H1 (cell line): ENCODE measurements around the gene NEURL1. TPM values are rescaled to one million over a fixed set of nuclear protein-coding genes. Genes with fewer than 3 reads are reported as not detected.
A peak's percentile ranks its signal among the peaks of the same experiment; 100 is the strongest.

ENCODE experiments used
- CTCF ChIA-PET: fragments of 300-600 bp; sonication (Branson Sonifier 250); formaldehyde crosslinking; loops from one replicate; lab custom pipeline; 2021; ENCODE audit not compliant: partially characterized antibody; lab: Charles Lee
- POLR2A ChIA-PET: fragments of 300-600 bp; sonication (Branson Sonifier 250); formaldehyde crosslinking; loops from one replicate; lab custom pipeline; 2021; ENCODE audit warnings: inconsistent platforms; ENCODE audit not compliant: partially characterized antibody; lab: Charles Lee
- DNase-seq, 2 experiments: peaks; one replicate each; pipeline versions ENCODE4 v3.0.0 to v3.0.0-alpha.2; 2010 to 2022; ENCODE audit warnings: low spot score in 2 of 2, low read depth in 1 of 2, mixed read lengths in 1 of 2
- FAIRE-seq: peaks from 2 replicates; lab custom pipeline; 2011; peaks lifted over from hg19 to GRCh38; lab: Jason Lieb, UNC
- H2AFZ ChIP-seq: 2 replicates; pipeline ENCODE4 v1.8.1; 2012; ENCODE audit warnings: low read length, inconsistent platforms
- H2AK5ac ChIP-seq: 2 replicates; pipeline ENCODE4 v1.6.1; 2013; ENCODE audit warnings: low read depth, low read length
- H2BK120ac ChIP-seq: replicated peaks from 2 replicates; pipeline ENCODE3; 2013; ENCODE audit warnings: low read depth, low read length, inconsistent platforms
- H2BK12ac ChIP-seq: 2 replicates; pipeline ENCODE4 v1.6.1; 2013; ENCODE audit warnings: low read depth, low read length
- H2BK15ac ChIP-seq: 2 replicates; pipeline ENCODE4 v1.6.1; 2013; ENCODE audit warnings: low read length
- H2BK20ac ChIP-seq: 2 replicates; pipeline ENCODE4 v1.6.1; 2013; ENCODE audit warnings: low read length
- H2BK5ac ChIP-seq: 2 replicates; pipeline ENCODE4 v1.6.1; 2013; ENCODE audit warnings: low read depth, low read length
- H3K14ac ChIP-seq: 2 replicates; pipeline ENCODE4 v1.6.1; 2013; ENCODE audit warnings: inconsistent platforms; ENCODE audit not compliant: insufficient read length
- H3K18ac ChIP-seq: 2 replicates; pipeline ENCODE4 v1.6.1; 2013; ENCODE audit warnings: low read length; ENCODE audit errors: extremely low read depth
- H3K23ac ChIP-seq: 2 replicates; pipeline ENCODE4 v1.6.1; 2013; ENCODE audit warnings: inconsistent platforms; ENCODE audit not compliant: insufficient read length
- H3K23me2 ChIP-seq: 2 replicates; pipeline ENCODE4 v1.6.1; 2013; ENCODE audit warnings: low read depth, low read length
- H3K27ac ChIP-seq: 2 replicates; pipeline ENCODE4 v1.6.1; 2011; ENCODE audit warnings: low read depth, low read length, inconsistent platforms
- H3K27me3 ChIP-seq, 4 experiments: replicated peaks in 1 of 4; 1 replicate in 1 of 4; 2 replicates in 3 of 4; pipeline versions ENCODE4 v1.6.1 to v1.8.1; 2011 to 2013; ENCODE audit warnings: low read length in 3 of 4, mild to moderate bottlenecking in 3 of 4, inconsistent platforms in 2 of 4, mixed read lengths in 2 of 4, moderate library complexity in 1 of 4; ENCODE audit not compliant: control insufficient read depth in 3 of 4, insufficient read depth in 3 of 4; ENCODE audit errors: extremely low read depth in 1 of 4
- H3K36me3 ChIP-seq, 4 experiments: 2 replicates each; pipeline versions ENCODE4 v1.6.1 to v1.8.1; 2011 to 2013; ENCODE audit warnings: mild to moderate bottlenecking in 4 of 4, low read length in 3 of 4, moderate library complexity in 2 of 4, control low read depth in 1 of 4, inconsistent platforms in 1 of 4; ENCODE audit not compliant: insufficient read depth in 4 of 4, control insufficient read depth in 2 of 4
- H3K4ac ChIP-seq: replicated peaks from 2 replicates; pipeline ENCODE3; 2013; ENCODE audit warnings: low read length, low read depth, mixed read lengths, inconsistent platforms; ENCODE audit not compliant: insufficient read length
- H3K4me1 ChIP-seq, 4 experiments: replicated peaks in 1 of 4; 1 replicate in 1 of 4; 2 replicates in 3 of 4; pipeline versions ENCODE4 v1.6.1 to v1.8.1; 2011 to 2013; ENCODE audit warnings: low read length in 3 of 4, inconsistent platforms in 2 of 4, mixed read lengths in 1 of 4; ENCODE audit not compliant: insufficient read depth in 4 of 4, control insufficient read depth in 3 of 4
- H3K4me2 ChIP-seq, 2 experiments: 2 replicates each; pipeline versions ENCODE4 v1.6.1 to v1.8.1; 2011 to 2013; ENCODE audit warnings: low read depth in 2 of 2, low read length in 2 of 2, control low read depth in 1 of 2, inconsistent platforms in 1 of 2, mild to moderate bottlenecking in 1 of 2; ENCODE audit not compliant: insufficient read depth in 1 of 2
- H3K4me3 ChIP-seq, 4 experiments: fragments of 200-600, 300-600 bp in 1 of 4; sonication (generic), shearing (Covaris generic), sonication (Bioruptor Twin) in 1 of 4; 2 replicates each; pipeline versions ENCODE4 v1.5.1 to v1.8.1; 2011 to 2016; ENCODE audit warnings: low read length in 4 of 4, low read depth in 3 of 4, control low read depth in 2 of 4, inconsistent platforms in 2 of 4, mild to moderate bottlenecking in 2 of 4, mixed read lengths in 1 of 4, moderate library complexity in 1 of 4; ENCODE audit not compliant: insufficient read depth in 2 of 4; ENCODE audit errors: extremely low read depth in 1 of 4
- H3K56ac ChIP-seq: replicated peaks from 2 replicates; pipeline ENCODE3; 2013; ENCODE audit warnings: low read depth, mild to moderate bottlenecking, mixed read lengths, low read length, inconsistent platforms; ENCODE audit not compliant: insufficient read length
- H3K79me1 ChIP-seq: 2 replicates; pipeline ENCODE4 v1.6.1; 2013; ENCODE audit warnings: low read depth, low read length, control low read depth
- H3K79me2 ChIP-seq, 2 experiments: 2 replicates each; pipeline versions ENCODE4 v1.6.1 to v1.8.1; 2012 to 2013; ENCODE audit warnings: low read length in 2 of 2, mild to moderate bottlenecking in 2 of 2, inconsistent platforms in 1 of 2; ENCODE audit not compliant: insufficient read depth in 2 of 2, control insufficient read depth in 1 of 2
- H3K9ac ChIP-seq, 4 experiments: replicated peaks in 1 of 4; 1 replicate in 1 of 4; 2 replicates in 3 of 4; pipeline versions ENCODE4 v1.6.1 to v1.8.1; 2011 to 2013; ENCODE audit warnings: low read depth in 3 of 4, low read length in 3 of 4, control low read depth in 2 of 4, mild to moderate bottlenecking in 2 of 4, moderate library complexity in 2 of 4, inconsistent platforms in 1 of 4; ENCODE audit errors: extremely low read depth in 1 of 4
- H3K9me3 ChIP-seq, 2 experiments: 2 replicates each; pipeline versions ENCODE4 v1.6.1 to v1.8.1; 2012 to 2013; ENCODE audit warnings: mild to moderate bottlenecking in 2 of 2, moderate library complexity in 2 of 2, control low read depth in 1 of 2, inconsistent platforms in 1 of 2, low read depth in 1 of 2, low read length in 1 of 2, mixed read lengths in 1 of 2; ENCODE audit not compliant: insufficient read depth in 2 of 2
- H4K20me1 ChIP-seq, 2 experiments: replicated peaks in 1 of 2; 2 replicates each; pipeline versions ENCODE3 to v1.8.1; 2011 to 2013; ENCODE audit warnings: inconsistent platforms in 2 of 2, low read length in 2 of 2, mild to moderate bottlenecking in 1 of 2; ENCODE audit not compliant: insufficient read depth in 2 of 2, control insufficient read depth in 1 of 2
- H4K5ac ChIP-seq: 2 replicates; pipeline ENCODE4 v1.6.1; 2013; ENCODE audit warnings: low read length, low read depth, mixed read lengths, inconsistent platforms; ENCODE audit not compliant: insufficient read length
- H4K8ac ChIP-seq: 2 replicates; pipeline ENCODE4 v1.8.0; 2013; ENCODE audit warnings: mild to moderate bottlenecking, moderate library complexity, low read length, inconsistent platforms; ENCODE audit not compliant: insufficient read depth; ENCODE audit errors: extremely low read depth
- H4K91ac ChIP-seq: replicated peaks from 2 replicates; pipeline ENCODE3; 2013; ENCODE audit warnings: low read length, mixed read lengths, inconsistent platforms; ENCODE audit not compliant: insufficient read length
- CEBPB ChIP-seq: IDR thresholded peaks from 2 replicates; pipeline ENCODE4 v1.6.1; 2012; ENCODE audit warnings: low read depth, low read length
- CHD1 ChIP-seq: IDR thresholded peaks from 2 replicates; pipeline ENCODE4 v1.6.1; 2012; ENCODE audit warnings: low read depth, low read length, improper control_type of control experiment
- CHD2 ChIP-seq: IDR thresholded peaks from 2 replicates; pipeline ENCODE4 v1.6.1; 2012; ENCODE audit warnings: low read length, improper control_type of control experiment
- CREB1 ChIP-seq: IDR thresholded peaks from 2 replicates; pipeline ENCODE4 v1.6.1; 2012; ENCODE audit warnings: inconsistent platforms
- GABPA ChIP-seq: IDR thresholded peaks from 2 replicates; pipeline ENCODE4 v1.6.1; 2011; ENCODE audit warnings: mild to moderate bottlenecking, low read length, moderate library complexity, borderline replicate concordance; ENCODE audit not compliant: insufficient read depth
- MAFK ChIP-seq: IDR thresholded peaks from 2 replicates; pipeline ENCODE4 v1.6.1; 2012; ENCODE audit warnings: low read depth, mild to moderate bottlenecking, improper control_type of control experiment, low read length
- POLR2A ChIP-seq, 2 experiments: IDR thresholded peaks; 1 replicate in 1 of 2; 2 replicates in 1 of 2; pipeline ENCODE4 v1.6.1; 2011; ENCODE audit warnings: low read depth in 2 of 2, low read length in 2 of 2, mild to moderate bottlenecking in 2 of 2; ENCODE audit errors: control extremely low read depth in 1 of 2
- YY1 ChIP-seq: IDR thresholded peaks from 2 replicates; pipeline ENCODE4 v1.6.1; 2011; ENCODE audit warnings: low read depth, mild to moderate bottlenecking, low read length
- ZNF274 ChIP-seq: IDR thresholded peaks from 2 replicates; pipeline ENCODE4 v1.7.0; 2012; ENCODE audit warnings: low read length, borderline replicate concordance; ENCODE audit errors: extremely low read depth
- WGBS, 2 experiments: shearing (Covaris generic) in 1 of 2; methylation state at CpG; one replicate each; pipeline versions ENCODE4 v1.1.6 to v1.1.7; 2013 to 2015; ENCODE audit warnings: low lambda C conversion rate in 2 of 2, mixed read lengths in 2 of 2, inconsistent platforms in 1 of 2, low coverage in 1 of 2, missing lambda C conversion rate in 1 of 2; ENCODE audit not compliant: insufficient replicate concordance in 2 of 2, insufficient coverage in 1 of 2, insufficient read length in 1 of 2; ENCODE audit errors: extremely low coverage in 1 of 2, missing lambda C conversion rate in 1 of 2; 5-methylcytosine and 5-hydroxymethylcytosine counted together
- polyA plus RNA-seq, 7 experiments: library from polyadenylated mRNA; depleted of rRNA in 3 of 7; stranded (reverse) in 5 of 7; unstranded in 2 of 7; fragments of >200 nt in 5 of 7; fragments of 200-250 nt in 2 of 7; gene quantifications; 1 replicate in 5 of 7; 2 replicates in 1 of 7; 4 replicates in 1 of 7; pipeline versions ENCODE4 v1.2.1 to v1.2.3, GENCODE V29; 2011 to 2013; ENCODE audit warnings: missing spikeins in 2 of 7, mixed read lengths in 2 of 7
- total RNA-seq: library from RNA; stranded (reverse); fragmentation: NEBNext Ultra II Directional; extraction: Animal tissue kit (Norgen Biotek cat#: 25700); gene quantifications from 2 replicates; pipeline ENCODE4 v1.2.1, GENCODE V29; 2021
- TF ChIP-seq, protein P1 (sequence below): IDR thresholded peaks from 2 replicates; pipeline ENCODE4 v1.6.1; 2012; ENCODE audit warnings: inconsistent platforms

Gene NEURL1
- total and polyA plus RNA-seq, 2 of the 8 experiments (the other 6 are each of a cell fraction or from before 2014, with no cell fraction given) = 0.54 to 0.58 TPM

DNA sequence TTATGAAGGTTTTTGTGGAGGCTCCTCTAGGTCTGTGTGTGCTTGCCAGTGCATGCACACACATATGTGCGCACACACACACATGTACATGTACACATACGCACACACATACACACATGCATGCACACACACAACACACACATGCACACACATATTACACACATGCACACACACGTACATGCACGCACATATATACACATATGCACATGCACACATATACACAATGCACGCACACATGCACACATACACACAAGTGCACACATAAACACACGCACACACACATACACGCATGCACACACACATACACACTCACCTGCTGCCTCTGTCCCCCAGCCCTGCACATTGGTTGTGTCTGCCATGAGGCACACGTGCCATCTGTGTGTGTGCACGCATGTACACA, 66.3 kb downstream of the NEURL1 start:
- no peak overlapping the region for H2BK120ac ChIP-seq
- no peak overlapping the region for H2BK20ac ChIP-seq
- H3K4me2 ChIP-seq = no peak overlapping the region
- DNase-seq = no peak
- H3K23ac ChIP-seq = no peak overlapping the region
- no peak overlapping the region for H3K18ac ChIP-seq
- no peak overlapping the region for H3K27ac ChIP-seq
- H3K79me2 ChIP-seq = no peaks in the 10 kb centered on the region
- no peak overlapping the region; the same call in 1 of the 2 replicates for H2BK5ac ChIP-seq
- ChIA-PET POLR2A (no interaction called here), CTCF (interaction anchor here (1.1 to 2.1 kb wide), 6 partner anchors 16 to 143 kb away, joined by 3 to 6 read pairs (median 4); no protein-coding TSS in a partner anchor)
- H2AFZ ChIP-seq = no peak overlapping the region
- H4K20me1 ChIP-seq = peaks cover 0 to 2% of the 10 kb centered on the region in 2 experiments
- no peaks in the 10 kb centered on the region for H3K36me3 ChIP-seq
- no peaks in the 10 kb centered on the region for H3K79me1 ChIP-seq
- H3K4ac ChIP-seq = no peak overlapping the region
- no peak overlapping the region for H4K8ac ChIP-seq
- no peak overlapping the region for H4K5ac ChIP-seq
- H2BK15ac ChIP-seq = no peak overlapping the region
- H2BK12ac ChIP-seq = no peak overlapping the region
- H3K9me3 ChIP-seq = no peaks in the 10 kb centered on the region; a peak in 1 of 4 replicates
- no peak overlapping the region for H3K14ac ChIP-seq
- WGBS, 2 experiments = 85% methylated on average over 9 of the region's 9 CpGs; no CpG with 5 or more reads in 1 of the 2 experiments
- H4K91ac ChIP-seq = no peak overlapping the region
- H3K27me3 ChIP-seq = peaks cover 0 to 11% (median 6%) of the 10 kb centered on the region in 4 experiments; a peak in 5 of 7 replicates
- no peak overlapping the region for H3K56ac ChIP-seq
- FAIRE-seq = no peak
- H2AK5ac ChIP-seq = 0 out of 2 replicates have a peak overlapping the region, but pooled peaks have one; percentile 57
- no peak overlapping the region for H3K4me3 ChIP-seq
- H3K9ac ChIP-seq = no peak overlapping the region; a peak in 1 of 7 replicates
- H3K4me1 ChIP-seq = peaks cover 0 to 6% (median 0%) of the 10 kb centered on the region in 4 experiments; a peak in 3 of 7 replicates
- H3K23me2 ChIP-seq = peaks cover 3% of the 10 kb centered on the region; the same call in 1 of the 2 replicates
- TF ChIP-seq MAFK = no peak
- TF ChIP-seq ZNF274 = no peak
- no peak for TF ChIP-seq POLR2A (IDR thresholded peaks at IDR 0.05; ENCODE audit: control extremely low read depth in 1 of 2, low read depth in 2 of 2, low read length in 2 of 2)
- no peak for TF ChIP-seq CEBPB
- TF ChIP-seq, protein P1, sequence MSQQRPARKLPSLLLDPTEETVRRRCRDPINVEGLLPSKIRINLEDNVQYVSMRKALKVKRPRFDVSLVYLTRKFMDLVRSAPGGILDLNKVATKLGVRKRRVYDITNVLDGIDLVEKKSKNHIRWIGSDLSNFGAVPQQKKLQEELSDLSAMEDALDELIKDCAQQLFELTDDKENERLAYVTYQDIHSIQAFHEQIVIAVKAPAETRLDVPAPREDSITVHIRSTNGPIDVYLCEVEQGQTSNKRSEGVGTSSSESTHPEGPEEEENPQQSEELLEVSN = no peak
- TF ChIP-seq CHD1 = no peak
- no peak for TF ChIP-seq GABPA
- no peak for TF ChIP-seq CREB1
- no peak for TF ChIP-seq YY1
- TF ChIP-seq CHD2 = no peak
